NCI-H82 treated with DMSO at 0.1 percent for 48 hours (cell line): Measurements from ENCODE around the gene ICE2.

Experiments
- DNase-seq: peaks from one replicate; lab custom pipeline; 2025; ENCODE audit not compliant: unreplicated experiment; lab: John Stamatoyannopoulos, UW

ICE2 gene, protein sequence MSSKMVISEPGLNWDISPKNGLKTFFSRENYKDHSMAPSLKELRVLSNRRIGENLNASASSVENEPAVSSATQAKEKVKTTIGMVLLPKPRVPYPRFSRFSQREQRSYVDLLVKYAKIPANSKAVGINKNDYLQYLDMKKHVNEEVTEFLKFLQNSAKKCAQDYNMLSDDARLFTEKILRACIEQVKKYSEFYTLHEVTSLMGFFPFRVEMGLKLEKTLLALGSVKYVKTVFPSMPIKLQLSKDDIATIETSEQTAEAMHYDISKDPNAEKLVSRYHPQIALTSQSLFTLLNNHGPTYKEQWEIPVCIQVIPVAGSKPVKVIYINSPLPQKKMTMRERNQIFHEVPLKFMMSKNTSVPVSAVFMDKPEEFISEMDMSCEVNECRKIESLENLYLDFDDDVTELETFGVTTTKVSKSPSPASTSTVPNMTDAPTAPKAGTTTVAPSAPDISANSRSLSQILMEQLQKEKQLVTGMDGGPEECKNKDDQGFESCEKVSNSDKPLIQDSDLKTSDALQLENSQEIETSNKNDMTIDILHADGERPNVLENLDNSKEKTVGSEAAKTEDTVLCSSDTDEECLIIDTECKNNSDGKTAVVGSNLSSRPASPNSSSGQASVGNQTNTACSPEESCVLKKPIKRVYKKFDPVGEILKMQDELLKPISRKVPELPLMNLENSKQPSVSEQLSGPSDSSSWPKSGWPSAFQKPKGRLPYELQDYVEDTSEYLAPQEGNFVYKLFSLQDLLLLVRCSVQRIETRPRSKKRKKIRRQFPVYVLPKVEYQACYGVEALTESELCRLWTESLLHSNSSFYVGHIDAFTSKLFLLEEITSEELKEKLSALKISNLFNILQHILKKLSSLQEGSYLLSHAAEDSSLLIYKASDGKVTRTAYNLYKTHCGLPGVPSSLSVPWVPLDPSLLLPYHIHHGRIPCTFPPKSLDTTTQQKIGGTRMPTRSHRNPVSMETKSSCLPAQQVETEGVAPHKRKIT

GRCh38 chr15:60478566-60479360 is at the start of gene ICE2:
ICE2 (minus strand) TSS chr15:60479142; CDS start chr15:60477977, 1,165 bp downstream.
- peak; percentile 79 for DNase-seq

- no peak for DNase-seq
Observed at GRCh38 chr15:60528530-60528929, 49.6 kb upstream of the ICE2 start.

DNA sequence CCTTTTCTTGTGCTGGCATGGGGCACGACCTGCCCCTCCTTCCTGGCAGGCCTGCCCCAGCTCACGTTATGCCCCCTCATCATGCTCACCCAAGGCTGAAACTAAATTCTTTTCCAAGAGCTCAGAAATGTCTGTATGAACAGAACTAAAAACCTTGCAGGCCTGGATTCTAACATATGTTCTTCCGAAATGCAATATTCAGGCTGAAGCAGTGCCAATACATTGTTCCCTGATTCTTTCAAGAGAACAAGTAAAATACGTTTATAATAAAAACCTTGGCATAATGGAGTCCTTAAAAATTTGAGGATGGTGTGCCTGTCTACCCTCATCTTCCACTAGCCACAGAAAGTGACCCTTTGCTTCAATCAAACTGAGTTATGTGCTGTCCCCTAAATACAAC is 48.5 kb upstream of the ICE2 start:
- DNase-seq, result no peak

- DNase-seq, result no peak
Observed at GRCh38 chr15:60526127-60526616, 47.2 kb upstream of the ICE2 start.

DNA sequence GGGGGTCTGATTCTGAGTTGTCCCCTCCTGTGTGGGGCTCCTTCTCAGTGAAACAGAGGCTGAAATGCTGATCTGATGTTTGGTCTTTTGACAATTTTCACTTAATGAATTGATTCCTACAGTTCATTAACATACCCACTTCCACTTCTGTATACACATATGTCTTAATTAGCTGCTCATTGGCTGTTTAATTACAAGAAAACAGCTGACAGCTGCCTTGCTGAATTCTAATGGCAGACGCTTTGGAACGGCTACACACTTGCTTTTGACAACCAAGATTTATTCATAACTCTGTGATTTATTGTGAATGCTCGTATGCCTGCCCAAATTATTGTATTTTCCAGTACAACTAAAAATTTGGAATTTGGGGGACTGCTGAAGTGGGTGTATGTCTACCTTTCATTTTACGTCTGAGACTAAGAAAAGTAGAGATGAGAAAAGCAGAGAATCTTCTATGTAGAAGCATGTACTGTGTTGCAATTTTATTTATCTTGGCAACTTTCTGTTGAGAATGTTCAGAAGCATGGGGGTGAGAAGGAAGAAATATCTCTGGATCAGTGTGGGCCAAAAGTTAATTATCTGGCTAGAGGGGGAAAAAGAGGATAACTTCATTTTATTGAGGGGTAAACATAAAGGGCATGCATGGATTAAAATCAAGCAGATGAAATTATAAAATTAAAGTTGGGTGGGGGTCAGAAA is 46.5 kb upstream of the ICE2 start:
- DNase-seq, result no peak

DNA sequence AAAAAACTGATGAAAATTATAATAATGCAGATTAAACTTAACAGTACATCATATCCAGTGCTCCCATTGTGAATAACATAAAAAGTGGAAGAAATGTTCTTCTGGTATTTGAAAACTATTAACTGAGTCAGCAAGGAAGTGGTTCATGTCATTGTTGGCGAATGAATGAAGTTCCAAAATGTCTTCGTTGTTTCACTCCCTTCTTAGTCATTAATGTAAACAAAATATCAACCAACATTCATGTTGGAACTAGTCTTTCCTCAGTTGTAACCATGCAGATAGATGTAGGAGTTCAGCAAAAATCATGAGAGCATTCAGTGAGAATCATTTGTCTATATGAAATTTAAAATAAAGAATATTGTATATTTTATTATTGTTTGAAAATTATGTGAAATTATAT is 44.1 kb upstream of the ICE2 start:
- DNase-seq, result no peak

DNA sequence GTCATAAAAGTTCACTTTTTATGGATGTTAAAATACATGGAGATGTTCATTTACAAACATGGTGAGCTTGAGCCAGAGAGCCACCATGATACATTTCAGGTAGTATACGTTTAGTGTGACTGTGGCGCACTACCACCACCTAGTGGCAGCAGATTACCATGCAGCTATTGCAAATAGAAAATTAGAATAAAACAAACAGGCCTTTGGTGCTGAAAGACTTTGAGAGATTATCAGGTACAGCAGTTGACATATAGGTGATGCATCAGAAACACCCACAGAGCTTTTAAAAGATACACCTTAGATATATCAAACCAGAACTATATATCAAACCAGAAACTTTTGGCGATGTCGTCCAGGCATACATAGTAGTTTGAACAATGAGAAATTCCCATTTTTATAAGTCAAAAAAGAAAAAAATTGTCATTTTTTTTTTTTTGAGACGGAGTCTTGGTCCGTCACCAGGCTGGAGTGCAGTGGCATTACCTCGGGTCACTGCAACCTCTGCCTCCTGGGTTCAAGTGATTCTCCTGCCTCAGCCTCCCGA is 42.0 kb upstream of the ICE2 start:
- DNase-seq, result peak; percentile 35

GRCh38 chr15:60520013-60520824 is 41.3 kb upstream of the ICE2 start:
- DNase-seq, result no peak

DNA sequence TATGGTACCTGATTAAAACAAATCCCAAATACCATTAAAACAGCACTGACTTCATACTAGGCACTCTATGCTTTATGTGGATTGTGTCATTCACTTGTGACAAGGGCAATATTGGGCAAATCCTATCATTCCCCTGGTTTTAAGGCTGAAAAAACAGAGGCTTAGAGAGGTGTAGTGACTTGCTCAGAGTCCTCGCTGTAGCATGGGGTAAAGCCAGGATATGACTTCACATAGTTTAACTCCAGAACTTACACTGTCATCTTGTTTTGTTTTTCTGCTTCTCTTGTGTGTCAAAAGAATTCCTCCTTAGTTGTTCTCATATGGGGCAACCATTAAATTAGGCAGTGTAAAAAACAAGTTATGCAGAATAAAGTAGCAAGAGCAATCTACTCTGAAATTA is 40.3 kb upstream of the ICE2 start:
- DNase-seq, result no peak

DNA sequence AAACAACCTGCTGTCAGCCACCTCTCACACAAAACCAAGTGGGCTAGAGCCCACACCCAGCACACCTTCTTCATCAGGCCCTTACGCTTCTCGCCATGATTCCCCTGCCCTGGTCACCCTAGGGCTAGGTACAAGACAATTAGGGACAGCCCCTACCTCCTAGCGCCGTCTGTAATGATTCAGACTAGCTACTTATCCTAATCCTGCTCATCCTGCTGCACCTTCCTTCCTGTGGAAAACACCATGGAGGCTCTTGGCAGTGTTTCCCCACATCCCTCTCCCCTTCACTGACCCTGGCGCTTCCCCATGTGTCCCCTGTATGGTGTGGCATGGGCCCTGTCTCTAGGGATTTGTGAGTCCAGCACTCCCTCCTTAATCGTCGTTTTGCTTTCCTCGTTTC is 39.6 kb upstream of the ICE2 start:
- peak; percentile 58 for DNase-seq

DNA sequence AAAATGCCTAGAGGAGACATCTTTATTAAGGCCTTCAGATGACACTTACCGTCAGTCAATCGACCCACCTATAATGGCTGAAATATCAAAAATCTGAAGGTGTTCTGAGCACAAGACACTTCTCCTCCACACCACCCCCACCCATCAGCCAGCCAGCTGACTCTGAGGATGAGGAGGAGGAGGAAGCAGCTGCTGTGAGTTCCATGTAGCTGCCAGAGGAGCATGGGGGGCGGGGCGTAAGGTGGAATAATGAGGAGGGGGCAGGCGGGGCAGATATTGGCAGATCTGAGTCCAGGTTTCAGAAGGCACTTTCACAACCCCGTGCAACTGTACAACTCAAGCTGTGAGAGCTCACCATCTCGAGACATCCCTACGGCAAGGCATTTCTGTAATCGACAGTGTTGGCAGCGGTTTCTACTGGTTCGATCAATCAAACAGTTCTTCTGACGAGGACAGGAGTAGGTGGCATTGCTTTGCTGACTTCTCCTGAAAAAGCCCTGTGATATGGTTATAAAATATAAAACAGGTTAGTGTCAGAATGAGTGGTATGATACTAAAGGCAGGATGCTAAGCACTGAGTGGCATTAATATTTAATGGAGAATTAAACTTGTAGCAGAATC is 35.4 kb upstream of the ICE2 start:
- DNase-seq, result no peak

GRCh38 chr15:60513676-60514075 is 34.7 kb upstream of the ICE2 start:
- no peak for DNase-seq

DNA sequence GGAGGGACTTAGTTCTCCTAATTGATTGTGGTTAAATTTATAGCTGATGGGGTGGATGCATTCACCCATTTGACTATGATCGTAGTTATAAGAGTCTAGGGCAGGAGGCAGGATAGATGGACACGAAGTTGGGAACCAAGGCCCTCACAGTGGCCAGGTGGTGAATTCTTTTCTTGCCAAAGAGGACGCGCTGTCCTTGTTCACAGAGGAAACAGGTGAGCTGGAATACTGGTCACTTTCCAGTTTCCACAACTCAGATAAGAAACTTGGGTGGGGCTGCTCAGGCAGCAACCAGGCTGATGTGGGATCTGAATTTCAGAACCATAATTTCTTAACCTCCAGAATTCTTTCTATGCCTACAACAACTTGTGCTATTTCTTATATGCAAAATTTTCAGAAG is 34.0 kb upstream of the ICE2 start:
- DNase-seq, result no peak

GRCh38 chr15:60511351-60512031 is 32.5 kb upstream of the ICE2 start:
- DNase-seq, result no peak

GRCh38 chr15:60510006-60510405 is 31.1 kb upstream of the ICE2 start:
- DNase-seq, result no peak

- DNase-seq, result no peak
Observed at GRCh38 chr15:60509470-60509869, 30.5 kb upstream of the ICE2 start.

- no peak for DNase-seq
Observed at GRCh38 chr15:60508442-60508841, 29.5 kb upstream of the ICE2 start.
